DND-41 (cell line): ENCODE results near the gene TULP3.

Source experiments
- ATAC-seq: fragments of 200-7000 bp; cut with Tn5 transposase; 3 replicates; pipeline ENCODE4 v1.9.1; 2021; ENCODE audit warnings: low read depth; ENCODE audit not compliant: insufficient read depth
- DNase-seq: peaks from one replicate; pipeline ENCODE4 v3.0.0-alpha.2; 2020
- H2AFZ ChIP-seq: 2 replicates; pipeline ENCODE4 v1.6.0; 2012; ENCODE audit warnings: low read depth, low read length
- H3K27ac ChIP-seq: 2 replicates; pipeline ENCODE4 v1.5.1; 2012; ENCODE audit warnings: low read length, inconsistent platforms
- H3K27me3 ChIP-seq: fragments of 200-600 bp; sonication (generic); 2 replicates; pipeline ENCODE4 v1.6.0; 2012; ENCODE audit warnings: low read length, mild to moderate bottlenecking, inconsistent platforms; ENCODE audit not compliant: insufficient read depth, poor library complexity
- H3K36me3 ChIP-seq: 2 replicates; pipeline ENCODE4 v1.5.1; 2012; ENCODE audit warnings: low read length, inconsistent platforms; ENCODE audit not compliant: insufficient read depth
- H3K4me1 ChIP-seq: 2 replicates; pipeline ENCODE4 v1.5.1; 2012; ENCODE audit warnings: mild to moderate bottlenecking, low read length; ENCODE audit not compliant: insufficient read depth
- H3K4me2 ChIP-seq: 2 replicates; pipeline ENCODE4 v1.6.0; 2012; ENCODE audit warnings: mild to moderate bottlenecking, moderate library complexity, low read length, inconsistent platforms; ENCODE audit not compliant: insufficient read depth
- H3K4me3 ChIP-seq, 2 experiments: fragments of 200-600 bp in 1 of 2; shearing (Covaris generic) in 1 of 2; 2 replicates each; pipeline ENCODE4 v1.5.1; 2012 to 2016; ENCODE audit warnings: inconsistent platforms in 2 of 2, low read length in 2 of 2, mild to moderate bottlenecking in 2 of 2, low read depth in 1 of 2, moderate library complexity in 1 of 2
- H3K79me2 ChIP-seq: 2 replicates; pipeline ENCODE4 v1.6.0; 2012; ENCODE audit warnings: low read length, inconsistent platforms; ENCODE audit not compliant: insufficient read depth
- H3K9ac ChIP-seq: 2 replicates; pipeline ENCODE4 v1.6.0; 2012; ENCODE audit warnings: low read depth, mild to moderate bottlenecking, inconsistent platforms, low read length, moderate library complexity
- H3K9me3 ChIP-seq: 2 replicates; pipeline ENCODE4 v1.5.1; 2012; ENCODE audit warnings: low read length, moderate library complexity, mild to moderate bottlenecking, inconsistent platforms; ENCODE audit not compliant: insufficient read depth, severe bottlenecking
- H4K20me1 ChIP-seq: 2 replicates; pipeline ENCODE4 v1.6.0; 2012; ENCODE audit warnings: low read length; ENCODE audit not compliant: insufficient read depth
- EZH2 ChIP-seq: IDR thresholded peaks from 3 replicates; pipeline ENCODE4 v1.6.1; 2012; ENCODE audit warnings: borderline replicate concordance, low read depth, mild to moderate bottlenecking, moderate library complexity, low read length, inconsistent platforms; ENCODE audit not compliant: severe bottlenecking
- TF ChIP-seq, protein P1 (sequence below): IDR thresholded peaks from 2 replicates; pipeline ENCODE4 v1.5.1; 2012; ENCODE audit warnings: borderline replicate concordance, low read length, moderate library complexity, mild to moderate bottlenecking; ENCODE audit not compliant: poor library complexity, severe bottlenecking; ENCODE audit errors: extremely low read depth

TULP3 gene

DNA sequence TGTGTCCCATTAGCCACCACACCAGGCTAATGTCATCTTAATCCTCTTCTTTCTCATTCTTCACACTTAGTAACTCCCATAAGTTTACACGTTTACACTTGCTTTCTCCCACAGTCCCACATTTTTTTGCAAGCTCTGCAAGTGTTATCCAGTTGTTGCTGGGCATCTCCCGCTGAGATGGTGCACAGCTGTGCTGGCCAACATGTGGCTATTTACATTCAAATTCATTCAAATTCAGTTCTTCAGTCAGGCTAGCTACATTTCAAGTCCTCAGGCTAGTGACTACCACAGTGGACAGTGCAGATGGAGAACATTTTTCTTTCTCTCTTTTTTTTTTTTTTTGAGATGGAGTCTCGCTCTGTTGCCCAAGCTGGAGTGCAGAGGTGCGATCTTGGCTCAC lies 58.7 kb downstream of the TULP3 start:
- H3K9ac ChIP-seq, result no peak overlapping the region
- DNase-seq, result no peak
- no peak for ATAC-seq
- TF ChIP-seq EZH2, result no peak
- TF ChIP-seq, protein P1, sequence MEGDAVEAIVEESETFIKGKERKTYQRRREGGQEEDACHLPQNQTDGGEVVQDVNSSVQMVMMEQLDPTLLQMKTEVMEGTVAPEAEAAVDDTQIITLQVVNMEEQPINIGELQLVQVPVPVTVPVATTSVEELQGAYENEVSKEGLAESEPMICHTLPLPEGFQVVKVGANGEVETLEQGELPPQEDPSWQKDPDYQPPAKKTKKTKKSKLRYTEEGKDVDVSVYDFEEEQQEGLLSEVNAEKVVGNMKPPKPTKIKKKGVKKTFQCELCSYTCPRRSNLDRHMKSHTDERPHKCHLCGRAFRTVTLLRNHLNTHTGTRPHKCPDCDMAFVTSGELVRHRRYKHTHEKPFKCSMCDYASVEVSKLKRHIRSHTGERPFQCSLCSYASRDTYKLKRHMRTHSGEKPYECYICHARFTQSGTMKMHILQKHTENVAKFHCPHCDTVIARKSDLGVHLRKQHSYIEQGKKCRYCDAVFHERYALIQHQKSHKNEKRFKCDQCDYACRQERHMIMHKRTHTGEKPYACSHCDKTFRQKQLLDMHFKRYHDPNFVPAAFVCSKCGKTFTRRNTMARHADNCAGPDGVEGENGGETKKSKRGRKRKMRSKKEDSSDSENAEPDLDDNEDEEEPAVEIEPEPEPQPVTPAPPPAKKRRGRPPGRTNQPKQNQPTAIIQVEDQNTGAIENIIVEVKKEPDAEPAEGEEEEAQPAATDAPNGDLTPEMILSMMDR, result no peak
- H4K20me1 ChIP-seq, result no peaks in the 10 kb centered on the region
- H3K79me2 ChIP-seq, result no peaks in the 10 kb centered on the region
- H3K27me3 ChIP-seq, result no peaks in the 10 kb centered on the region
- H3K4me3 ChIP-seq, result no peak overlapping the region
- H2AFZ ChIP-seq, result no peak overlapping the region
- H3K4me2 ChIP-seq, result no peak overlapping the region
- no peaks in the 10 kb centered on the region for H3K9me3 ChIP-seq
- no peaks in the 10 kb centered on the region for H3K4me1 ChIP-seq
- no peaks in the 10 kb centered on the region for H3K36me3 ChIP-seq
- no peak overlapping the region for H3K27ac ChIP-seq

DNA sequence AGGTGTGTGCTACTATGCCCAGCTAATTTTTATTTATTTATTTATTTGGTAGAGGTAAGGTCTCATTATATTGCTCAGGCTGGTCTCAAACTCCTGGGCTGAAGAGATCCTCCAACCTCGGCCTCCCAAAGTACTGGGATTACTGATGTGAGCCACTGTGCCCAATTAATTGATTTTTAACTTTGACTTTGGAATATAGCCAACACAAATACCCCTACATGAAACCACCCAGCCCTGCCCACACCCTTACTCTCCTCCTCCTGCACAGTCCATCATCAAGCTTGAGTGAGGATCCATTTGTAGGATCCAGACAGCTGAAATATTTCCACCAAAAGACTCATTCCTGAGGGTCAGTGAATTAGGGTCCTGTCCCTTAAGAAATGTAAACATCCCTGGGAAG lies 65.2 kb downstream of the TULP3 start:
- no peaks in the 10 kb centered on the region for H3K79me2 ChIP-seq

DNA sequence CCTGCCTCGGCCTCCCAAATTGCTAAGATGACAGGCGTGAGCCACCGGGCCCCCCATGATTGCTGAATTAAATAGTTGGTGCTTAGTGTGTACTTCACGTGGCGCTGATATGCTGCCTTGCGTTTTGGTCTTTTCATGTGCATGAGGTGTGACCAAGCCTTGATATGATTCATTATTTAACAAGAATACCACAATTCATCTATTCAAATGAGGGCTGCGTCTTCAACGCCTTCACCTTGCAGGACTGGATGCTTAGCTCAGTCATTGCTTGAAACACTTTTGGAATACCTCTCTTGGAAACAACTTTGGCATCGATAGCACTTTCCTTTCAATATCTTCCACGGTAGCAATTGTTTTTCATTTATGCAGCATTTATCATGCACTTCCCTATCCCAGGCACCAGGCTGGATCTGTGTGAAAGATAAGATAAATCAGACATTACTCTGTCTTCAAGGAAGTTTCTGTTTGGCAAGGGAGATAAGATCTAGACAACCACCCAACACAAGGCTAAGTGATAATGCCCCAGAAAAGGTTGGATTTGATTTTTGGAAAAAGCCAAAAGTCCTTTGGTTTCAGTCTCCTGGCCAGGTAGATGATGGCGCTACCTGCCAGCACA lies 67.2 kb downstream of the TULP3 start:
- Histone ChIP-seq H2AFZ (no peak overlapping the region), H3K9ac (no peak overlapping the region), H3K4me2 (no peak overlapping the region), H3K27me3 (peaks cover 20% of the 10 kb centered on the region), H3K9me3 (no peaks in the 10 kb centered on the region), H3K79me2 (no peaks in the 10 kb centered on the region), H3K36me3 (no peaks in the 10 kb centered on the region), H3K4me3 (no peak overlapping the region), H3K27ac (no peak overlapping the region), H3K4me1 (no peaks in the 10 kb centered on the region), H4K20me1 (no peaks in the 10 kb centered on the region)
- DNase-seq (no peak), ATAC-seq (no peak)
- no peak for TF ChIP-seq EZH2
- TF ChIP-seq, protein P1, result no peak

More for the DNA sequence above, 65.2 kb downstream of the TULP3 start:
- no peak overlapping the region for H2AFZ ChIP-seq
- H3K4me2 ChIP-seq, result no peak overlapping the region
- no peaks in the 10 kb centered on the region for H3K4me1 ChIP-seq
- ATAC-seq, result no peak
- DNase-seq, result no peak
- H3K36me3 ChIP-seq, result no peaks in the 10 kb centered on the region
- H3K9me3 ChIP-seq, result no peaks in the 10 kb centered on the region
- no peak overlapping the region for H3K27ac ChIP-seq
- H4K20me1 ChIP-seq, result no peaks in the 10 kb centered on the region
- H3K4me3 ChIP-seq, result no peak overlapping the region
- TF ChIP-seq EZH2, result no peak
- TF ChIP-seq, protein P1, result no peak
- no peak overlapping the region for H3K9ac ChIP-seq
- H3K27me3 ChIP-seq, result peaks cover 13% of the 10 kb centered on the region
